GM10248 (cell line): Measurements from ENCODE around the gene YTHDF1.
A peak's percentile ranks its signal among the peaks of the same experiment; 100 is the strongest.

Experiments used
- CTCF ChIA-PET: fragments of 300-600 bp; sonication (Branson Sonifier 250); formaldehyde crosslinking; extraction: SDS; loops from one replicate; lab custom pipeline; 2021; ENCODE audit warnings: antibody characterized with exemption; lab: Yijun Ruan, JAX
- POLR2A ChIA-PET: fragments of 350-650 bp; sonication (Branson Sonifier 250); formaldehyde crosslinking; extraction: SDS; loops from one replicate; lab custom pipeline; 2020; ENCODE audit warnings: antibody characterized with exemption; lab: Yijun Ruan, JAX
- DNase-seq: peaks from one replicate; pipeline ENCODE4 v3.0.0; 2012; ENCODE audit errors: extremely low spot score
- TF ChIP-seq, protein P1 (sequence below): IDR thresholded peaks from 2 replicates; pipeline ENCODE4 v1.5.1; 2012; ENCODE audit warnings: mild to moderate bottlenecking, low read depth; ENCODE audit errors: extremely low read depth, missing control alignments, control extremely low read depth

YTHDF1 gene

DNA sequence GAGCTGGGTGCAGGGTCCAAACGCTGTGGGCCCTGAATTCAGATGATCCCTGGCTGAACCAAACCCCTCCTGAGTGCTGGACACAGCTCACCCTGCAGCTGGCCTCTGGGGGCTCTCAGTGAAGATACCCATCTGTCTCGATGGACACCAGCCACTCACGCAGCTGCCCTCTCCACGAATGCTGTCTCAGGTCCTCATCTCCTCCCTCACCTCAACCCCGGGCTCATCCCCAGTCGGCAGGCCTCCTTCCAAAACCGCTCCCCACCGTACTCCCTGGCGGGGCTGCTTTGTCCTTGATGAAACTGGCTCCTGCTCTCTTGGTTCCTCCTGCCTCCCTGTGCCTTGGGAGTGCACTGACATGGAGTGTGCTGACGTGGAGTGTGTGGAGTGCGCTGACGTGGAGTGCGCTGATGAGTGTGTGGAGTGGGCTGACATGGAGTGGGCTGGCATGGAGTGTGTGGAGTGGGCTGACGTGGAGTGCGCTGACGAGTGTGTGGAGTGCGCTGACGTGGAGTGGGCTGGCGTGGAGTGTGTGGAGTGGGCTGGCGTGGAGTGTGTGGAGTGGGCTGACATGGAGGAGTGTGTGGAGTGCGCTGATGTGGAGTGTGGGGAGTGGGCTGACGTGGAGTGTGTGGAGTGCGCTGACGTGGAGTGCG, 4.1 kb upstream of the YTHDF1 start:
- ChIA-PET POLR2A (no interaction called here), CTCF (interaction anchor here (1.2 to 1.8 kb wide), 4 partner anchors 8 to 15 kb away, joined by 4 to 8 read pairs (median 5); partner anchors contain the start of gene BIRC7)
- TF ChIP-seq, protein P1, sequence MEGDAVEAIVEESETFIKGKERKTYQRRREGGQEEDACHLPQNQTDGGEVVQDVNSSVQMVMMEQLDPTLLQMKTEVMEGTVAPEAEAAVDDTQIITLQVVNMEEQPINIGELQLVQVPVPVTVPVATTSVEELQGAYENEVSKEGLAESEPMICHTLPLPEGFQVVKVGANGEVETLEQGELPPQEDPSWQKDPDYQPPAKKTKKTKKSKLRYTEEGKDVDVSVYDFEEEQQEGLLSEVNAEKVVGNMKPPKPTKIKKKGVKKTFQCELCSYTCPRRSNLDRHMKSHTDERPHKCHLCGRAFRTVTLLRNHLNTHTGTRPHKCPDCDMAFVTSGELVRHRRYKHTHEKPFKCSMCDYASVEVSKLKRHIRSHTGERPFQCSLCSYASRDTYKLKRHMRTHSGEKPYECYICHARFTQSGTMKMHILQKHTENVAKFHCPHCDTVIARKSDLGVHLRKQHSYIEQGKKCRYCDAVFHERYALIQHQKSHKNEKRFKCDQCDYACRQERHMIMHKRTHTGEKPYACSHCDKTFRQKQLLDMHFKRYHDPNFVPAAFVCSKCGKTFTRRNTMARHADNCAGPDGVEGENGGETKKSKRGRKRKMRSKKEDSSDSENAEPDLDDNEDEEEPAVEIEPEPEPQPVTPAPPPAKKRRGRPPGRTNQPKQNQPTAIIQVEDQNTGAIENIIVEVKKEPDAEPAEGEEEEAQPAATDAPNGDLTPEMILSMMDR = no peak
- DNase-seq = no peak

DNA sequence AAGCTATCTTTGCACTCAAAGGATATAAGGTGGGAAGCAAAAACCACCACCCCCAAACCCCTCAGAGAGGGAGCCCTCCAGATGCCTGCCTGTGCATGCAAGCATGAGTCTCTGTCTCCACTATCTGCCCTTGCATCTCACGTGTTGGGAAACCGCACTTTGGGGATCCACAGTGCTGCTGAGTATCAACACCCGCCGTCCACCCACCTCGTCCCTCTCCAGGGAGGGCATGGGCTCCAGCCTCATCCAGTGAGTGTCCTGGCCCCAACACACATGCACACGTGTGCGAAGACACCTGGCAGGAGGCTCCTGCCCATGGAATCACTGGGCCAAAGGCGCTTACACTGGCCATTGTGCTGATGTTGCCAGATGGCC, 3.5 kb upstream of the YTHDF1 start:
- TF ChIP-seq, protein P1 = no peak
- no peak for DNase-seq
- ChIA-PET CTCF (interaction anchor here (1.2 to 1.8 kb wide), 3 partner anchors 9 to 14 kb away, joined by 4 to 8 read pairs (median 4); no protein-coding TSS in a partner anchor), POLR2A (no interaction called here)

DNA sequence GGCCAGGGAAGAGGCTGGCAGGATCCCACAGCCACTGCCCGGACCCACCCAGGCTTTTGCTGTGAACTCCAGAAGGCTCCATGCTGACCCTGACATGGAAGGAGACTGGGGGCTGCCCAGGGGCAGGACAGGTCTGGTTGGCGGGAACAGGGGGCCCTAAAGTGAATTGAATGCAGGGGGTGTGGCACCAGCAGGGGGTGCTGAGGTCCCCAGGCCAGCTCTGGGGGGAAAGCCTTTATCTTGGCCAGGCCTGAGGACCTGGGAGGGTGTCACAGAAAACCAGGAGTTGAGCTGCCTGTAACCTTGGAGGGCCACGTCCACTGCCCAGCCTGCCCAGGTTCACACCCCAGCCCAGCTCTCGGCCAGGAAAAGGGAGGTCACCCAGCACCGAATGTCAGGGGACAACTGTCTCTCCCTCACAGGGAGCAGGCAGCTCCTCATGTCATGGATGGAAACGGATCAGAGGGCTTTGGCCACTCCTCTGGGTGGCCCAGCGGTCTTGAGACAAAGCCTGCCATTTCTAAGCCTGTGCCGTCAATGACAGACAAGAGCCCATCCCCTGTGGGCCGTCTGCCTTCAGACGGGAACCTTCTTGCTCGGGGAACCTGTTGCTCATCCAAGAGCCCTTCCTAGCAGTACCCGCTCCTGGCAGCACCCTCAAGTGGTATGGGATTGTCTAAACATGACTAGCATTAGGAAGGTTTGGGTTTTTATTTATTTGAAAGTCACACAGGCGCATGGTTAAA, 2.9 kb upstream of the YTHDF1 start:
- POLR2A ChIA-PET = no interaction called here
- TF ChIP-seq, protein P1 = no peak
- no peak for DNase-seq
- CTCF ChIA-PET = interaction anchor here (1.6 kb wide), 1 partner anchor 10 kb away, joined by 8 read pairs; no protein-coding TSS in a partner anchor

DNA sequence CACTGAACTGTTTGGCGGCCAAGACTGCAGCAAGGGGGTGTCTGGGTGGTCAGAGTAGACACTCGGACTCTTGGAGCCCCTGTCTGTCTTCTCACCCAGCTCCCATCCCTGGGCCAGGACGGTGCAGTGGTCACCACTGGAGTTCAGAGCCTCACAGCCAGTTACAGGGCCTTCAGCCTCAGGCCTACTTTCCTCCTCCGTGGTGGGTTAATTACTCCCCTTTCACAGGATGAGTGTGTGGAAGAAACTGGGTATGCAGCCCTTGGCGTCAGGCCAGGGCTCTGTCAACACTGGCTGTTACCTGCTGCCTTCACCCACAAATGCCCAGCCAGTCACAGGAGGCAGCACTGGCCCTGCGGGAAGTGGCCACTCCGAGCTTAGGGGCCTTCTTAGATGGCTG, 1.8 kb upstream of the YTHDF1 start:
- CTCF ChIA-PET = no interaction called here
- no peak for DNase-seq
- POLR2A ChIA-PET = no interaction called here
- TF ChIP-seq, protein P1 = no peak

DNA sequence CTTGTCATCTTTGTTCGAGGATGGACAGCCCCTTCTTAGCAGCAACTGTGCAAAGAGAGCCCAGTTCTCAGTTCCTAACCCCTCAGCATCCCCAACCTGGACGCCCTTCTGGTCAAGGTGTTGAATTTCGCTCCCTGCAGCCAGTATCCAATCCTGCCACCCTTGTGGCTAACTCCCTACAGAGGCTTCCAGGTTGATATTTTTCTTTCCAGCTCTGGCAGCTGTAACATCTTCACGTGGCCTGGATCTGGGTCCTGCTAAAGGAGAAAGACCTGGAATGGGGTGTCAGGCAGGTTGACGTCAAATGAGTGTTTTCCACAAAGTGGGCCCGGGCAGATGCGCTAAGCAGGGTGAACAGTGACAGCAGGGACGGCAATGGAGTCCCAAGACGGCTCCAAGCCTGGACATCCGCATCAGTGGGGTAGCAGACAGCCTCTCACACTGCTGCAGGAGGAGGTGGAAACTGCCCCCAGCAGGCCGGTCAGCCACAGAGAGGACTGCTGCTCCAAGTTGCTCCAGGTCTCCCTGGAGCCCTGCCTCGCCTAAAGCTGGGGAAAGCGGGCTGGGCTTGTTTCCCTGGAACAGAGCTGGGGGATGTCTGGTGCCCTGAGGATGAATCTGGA, 1.0 kb upstream of the YTHDF1 start:
- DNase-seq = no peak
- TF ChIP-seq, protein P1 = no peak
- ChIA-PET CTCF (no interaction called here), POLR2A (no interaction called here)

DNA sequence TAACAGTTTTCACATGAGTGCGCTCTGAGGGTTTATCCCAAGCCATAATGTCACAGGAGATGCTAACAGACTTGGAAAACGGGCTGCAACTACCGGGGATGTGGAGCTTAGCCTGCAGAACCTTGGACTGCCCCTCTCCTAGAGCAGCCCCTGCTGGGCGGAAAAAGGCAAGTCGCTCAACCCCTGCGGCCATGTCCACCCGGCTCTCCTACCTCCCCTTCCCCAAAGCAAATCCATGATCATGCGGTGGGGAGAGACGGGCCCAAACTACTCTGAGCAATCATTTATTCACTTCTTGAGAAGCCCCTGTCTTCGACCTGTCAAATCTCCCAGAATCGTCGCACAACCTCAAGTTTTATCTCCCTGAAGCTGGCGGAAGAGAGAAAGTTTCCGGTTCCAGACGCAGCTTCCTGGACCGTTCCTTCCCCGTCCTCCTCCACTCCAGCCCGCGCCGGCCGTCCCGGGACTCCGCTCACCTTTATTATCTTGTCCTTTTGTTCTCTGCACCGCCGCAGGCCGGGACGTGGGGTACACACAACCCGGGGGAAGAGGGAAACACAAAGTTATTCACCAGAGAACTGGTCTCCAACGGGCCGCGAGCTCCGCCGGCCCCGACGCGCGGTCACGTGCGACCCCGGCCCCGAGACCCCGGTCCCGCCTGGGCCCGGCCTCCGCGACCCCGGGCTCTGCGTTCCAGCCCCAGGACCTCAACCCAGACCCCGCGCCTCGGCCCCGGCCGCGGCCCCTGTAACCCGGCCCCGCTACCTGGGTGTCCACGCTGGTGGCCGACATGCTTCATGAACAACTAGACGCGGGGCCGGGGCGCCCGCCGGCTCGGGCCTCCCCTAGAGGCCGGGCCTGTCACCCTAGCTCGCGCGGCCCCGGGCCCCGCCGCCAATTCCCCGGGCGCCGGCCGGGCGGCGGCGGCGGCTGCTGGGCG, 560 bp downstream of the YTHDF1 start:
- TF ChIP-seq, protein P1 = peak; percentile 42
- peak; percentile 56 for DNase-seq
- ChIA-PET CTCF (interaction anchor here (0.7 to 5.6 kb wide), 10 partner anchors 9 to 243 kb away, joined by 3 to 65 read pairs (median 4); no protein-coding TSS in a partner anchor), POLR2A (no interaction called here)
